Measurements from ENCODE around the gene GBP6.
"Not testable (repeated sequence)": the region's sequence is repeated elsewhere in the genome, so short reads cannot be mapped to it uniquely, and the experiment has no call there.

GBP6 gene

GRCh38 chr1:89394851-89395250 is 31.0 kb downstream of the GBP6 start:
- TF ChIP-seq, protein P1, sequence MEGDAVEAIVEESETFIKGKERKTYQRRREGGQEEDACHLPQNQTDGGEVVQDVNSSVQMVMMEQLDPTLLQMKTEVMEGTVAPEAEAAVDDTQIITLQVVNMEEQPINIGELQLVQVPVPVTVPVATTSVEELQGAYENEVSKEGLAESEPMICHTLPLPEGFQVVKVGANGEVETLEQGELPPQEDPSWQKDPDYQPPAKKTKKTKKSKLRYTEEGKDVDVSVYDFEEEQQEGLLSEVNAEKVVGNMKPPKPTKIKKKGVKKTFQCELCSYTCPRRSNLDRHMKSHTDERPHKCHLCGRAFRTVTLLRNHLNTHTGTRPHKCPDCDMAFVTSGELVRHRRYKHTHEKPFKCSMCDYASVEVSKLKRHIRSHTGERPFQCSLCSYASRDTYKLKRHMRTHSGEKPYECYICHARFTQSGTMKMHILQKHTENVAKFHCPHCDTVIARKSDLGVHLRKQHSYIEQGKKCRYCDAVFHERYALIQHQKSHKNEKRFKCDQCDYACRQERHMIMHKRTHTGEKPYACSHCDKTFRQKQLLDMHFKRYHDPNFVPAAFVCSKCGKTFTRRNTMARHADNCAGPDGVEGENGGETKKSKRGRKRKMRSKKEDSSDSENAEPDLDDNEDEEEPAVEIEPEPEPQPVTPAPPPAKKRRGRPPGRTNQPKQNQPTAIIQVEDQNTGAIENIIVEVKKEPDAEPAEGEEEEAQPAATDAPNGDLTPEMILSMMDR (IDR thresholded peaks at IDR 0.05; ENCODE audit: low read depth, low read length), result no peak
- DNase-seq, result no peak
- Histone ChIP-seq H3K9me3 (ENCODE audit: severe bottlenecking) (peaks cover 3% of the 10 kb centered on the region), H3K27ac (no peak overlapping the region), H3K36me3 (no peaks in the 10 kb centered on the region), H3K27me3 (ENCODE audit: insufficient read depth, low read depth, severe bottlenecking) (no peaks in the 10 kb centered on the region), H3K4me3 (ENCODE audit: low read depth, low read length) (no peak overlapping the region)

DNA sequence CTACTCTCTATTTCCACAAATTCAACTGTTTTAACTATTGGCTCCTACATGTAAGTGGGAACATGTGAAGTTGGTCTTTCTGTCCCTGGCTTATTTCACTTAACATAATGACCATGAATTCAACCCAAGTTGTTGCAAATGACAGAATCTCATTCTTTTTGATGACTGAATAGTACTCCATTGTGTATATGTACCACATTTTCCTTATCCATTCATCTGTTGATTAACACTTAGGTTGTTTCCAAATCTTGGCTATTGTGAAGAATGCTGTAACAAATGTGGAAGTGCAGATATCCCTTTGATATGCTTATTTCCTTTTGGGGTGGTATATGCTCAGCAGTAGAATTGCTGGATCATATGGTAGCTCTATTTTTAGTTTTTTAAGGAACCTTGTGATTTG is 33.0 kb downstream of the GBP6 start:
- H3K9me3 ChIP-seq (ENCODE audit: severe bottlenecking), result peaks cover 3% of the 10 kb centered on the region
- TF ChIP-seq, protein P1 (IDR thresholded peaks at IDR 0.05; ENCODE audit: low read depth, low read length), result no peak
- no peak for DNase-seq
- H3K27ac ChIP-seq, result no peak overlapping the region
- H3K27me3 ChIP-seq (ENCODE audit: insufficient read depth, low read depth, severe bottlenecking), result no peaks in the 10 kb centered on the region
- no peaks in the 10 kb centered on the region for H3K36me3 ChIP-seq
- H3K4me3 ChIP-seq (ENCODE audit: low read depth, low read length), result no peak overlapping the region

- no peak for DNase-seq
- TF ChIP-seq, protein P1 (IDR thresholded peaks at IDR 0.05; ENCODE audit: low read depth, low read length), result no peak
- Histone ChIP-seq H3K9me3 (ENCODE audit: severe bottlenecking) (no peaks in the 10 kb centered on the region), H3K4me3 (ENCODE audit: low read depth, low read length) (no peak overlapping the region), H3K36me3 (no peaks in the 10 kb centered on the region), H3K27me3 (ENCODE audit: insufficient read depth, low read depth, severe bottlenecking) (no peaks in the 10 kb centered on the region), H3K27ac (no peak overlapping the region)
Observed at GRCh38 chr1:89405275-89405929, 41.5 kb downstream of the GBP6 start.

GRCh38 chr1:89407360-89407759 is 43.5 kb downstream of the GBP6 start:
- no peak overlapping the region for H3K4me3 ChIP-seq (ENCODE audit: low read depth, low read length)
- TF ChIP-seq, protein P1 (IDR thresholded peaks at IDR 0.05; ENCODE audit: low read depth, low read length), result no peak
- no peak overlapping the region for H3K27ac ChIP-seq
- no peak for DNase-seq
- H3K36me3 ChIP-seq, result no peaks in the 10 kb centered on the region
- no peaks in the 10 kb centered on the region for H3K27me3 ChIP-seq (ENCODE audit: insufficient read depth, low read depth, severe bottlenecking)
- no peaks in the 10 kb centered on the region for H3K9me3 ChIP-seq (ENCODE audit: severe bottlenecking)

DNA sequence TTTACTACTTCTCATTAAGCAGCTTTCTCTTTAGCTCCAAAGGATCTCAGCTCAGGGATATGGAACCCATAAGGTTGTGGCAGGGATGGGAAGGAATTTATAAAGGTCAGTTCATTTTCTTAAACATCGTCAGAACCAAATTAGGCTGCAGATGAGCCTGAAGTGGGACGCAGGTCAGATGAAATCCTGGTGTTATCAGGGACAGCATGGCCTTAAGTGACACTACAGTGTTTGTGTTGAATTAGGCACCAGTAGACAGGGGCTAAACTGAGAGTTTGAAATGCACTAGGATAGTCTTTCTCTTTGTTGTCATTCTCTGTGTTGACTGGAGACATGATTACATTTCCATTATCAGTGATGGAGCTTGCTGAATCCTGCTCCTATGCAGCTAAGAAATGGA is 43.9 kb downstream of the GBP6 start:
- DNase-seq; H3K36me3 ChIP-seq; H3K9me3 ChIP-seq (ENCODE audit: severe bottlenecking); H3K4me3 ChIP-seq (ENCODE audit: low read depth, low read length); H3K27ac ChIP-seq; H3K27me3 ChIP-seq (ENCODE audit: insufficient read depth, low read depth, severe bottlenecking): not testable (repeated sequence)

GRCh38 chr1:89425056-89425455 is 61.2 kb downstream of the GBP6 start:
- H3K27me3 ChIP-seq (ENCODE audit: insufficient read depth, low read depth, severe bottlenecking), result no peaks in the 10 kb centered on the region
- DNase-seq, result no peak
- no peak overlapping the region for H3K27ac ChIP-seq
- H3K4me3 ChIP-seq (ENCODE audit: low read depth, low read length), result no peak overlapping the region
- H3K36me3 ChIP-seq, result no peaks in the 10 kb centered on the region
- TF ChIP-seq, protein P1 (IDR thresholded peaks at IDR 0.05; ENCODE audit: low read depth, low read length), result no peak
- H3K9me3 ChIP-seq (ENCODE audit: severe bottlenecking), result no peaks in the 10 kb centered on the region

Data from WERI-Rb-1 (cell line).